Parathyroid adenoma (tissue), 2 donors: Measurements from ENCODE around the gene STK17B.

Experiments used
- H2AFZ ChIP-seq: fragments of 300-600 bp; sonication (generic); one replicate; pipeline ENCODE4 v1.7.0; 2017; ENCODE audit warnings: antibody characterized with exemption, mild to moderate bottlenecking
- H3K27ac ChIP-seq: fragments of 300-600 bp; sonication (generic); one replicate; pipeline ENCODE4 v1.7.0; 2017
- H3K27me3 ChIP-seq: fragments of 300-600 bp; sonication (generic); one replicate; pipeline ENCODE4 v1.7.0; 2017; ENCODE audit warnings: low read length; ENCODE audit not compliant: control insufficient read depth, insufficient read depth
- H3K36me3 ChIP-seq: fragments of 300-600 bp; sonication (generic); one replicate; pipeline ENCODE4 v1.7.0; 2017; ENCODE audit warnings: low read length; ENCODE audit not compliant: control insufficient read depth, insufficient read depth
- H3K4me1 ChIP-seq: fragments of 300-600 bp; sonication (generic); one replicate; pipeline ENCODE4 v1.7.0; 2017; ENCODE audit warnings: control low read depth
- H3K4me2 ChIP-seq: fragments of 300-600 bp; sonication (generic); one replicate; pipeline ENCODE4 v1.7.0; 2017; ENCODE audit warnings: low read length
- H3K4me3 ChIP-seq: fragments of 300-600 bp; sonication (generic); one replicate; pipeline ENCODE4 v1.7.0; 2017; ENCODE audit warnings: low read depth, low read length
- H3K79me2 ChIP-seq: fragments of 300-600 bp; sonication (generic); one replicate; pipeline ENCODE4 v1.7.0; 2017; ENCODE audit warnings: control low read depth
- H3K9ac ChIP-seq: fragments of 300-600 bp; sonication (generic); one replicate; pipeline ENCODE4 v1.7.0; 2017; ENCODE audit warnings: mild to moderate bottlenecking
- H3K9me3 ChIP-seq: fragments of 300-600 bp; sonication (generic); one replicate; pipeline ENCODE4 v1.7.0; 2017; ENCODE audit warnings: low read length; ENCODE audit not compliant: control insufficient read depth
- TF ChIP-seq, protein P1 (sequence below): fragments of 300-600 bp; sonication (generic); IDR thresholded peaks from one replicate; pipeline ENCODE4 v1.7.0; 2017; ENCODE audit warnings: antibody characterized with exemption, mild to moderate bottlenecking
- donor health status: primary hyperparathyroidism.

STK17B gene

DNA sequence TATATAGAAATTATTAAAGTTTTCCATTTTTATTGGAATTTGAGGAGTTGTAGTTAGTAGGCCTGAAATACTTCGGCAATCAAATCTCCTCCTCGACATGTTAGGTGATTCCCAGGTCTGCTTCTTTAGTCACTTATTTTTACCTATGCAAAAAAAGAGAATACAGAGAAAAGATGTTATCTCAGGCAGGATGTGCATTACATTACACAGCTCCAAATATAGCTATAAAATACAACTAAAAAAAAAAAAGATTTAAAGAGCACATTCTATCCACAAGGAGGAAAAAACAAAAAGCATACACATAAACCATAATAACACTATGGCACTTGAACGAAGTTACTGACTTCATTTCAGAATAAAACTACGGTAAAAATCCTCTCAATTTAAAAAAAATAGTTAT, 8.1 kb downstream of the STK17B start:
- Histone ChIP-seq H3K4me2 (no peak overlapping the region), H3K9ac (no peak overlapping the region), H3K79me2 (no peaks in the 10 kb centered on the region), H2AFZ (no peak overlapping the region), H3K27me3 (no peaks in the 10 kb centered on the region), H3K27ac (no peak overlapping the region), H3K4me1 (no peaks in the 10 kb centered on the region), H3K9me3 (no peaks in the 10 kb centered on the region), H3K4me3 (no peak overlapping the region), H3K36me3 (no peaks in the 10 kb centered on the region)
- TF ChIP-seq, protein P1, sequence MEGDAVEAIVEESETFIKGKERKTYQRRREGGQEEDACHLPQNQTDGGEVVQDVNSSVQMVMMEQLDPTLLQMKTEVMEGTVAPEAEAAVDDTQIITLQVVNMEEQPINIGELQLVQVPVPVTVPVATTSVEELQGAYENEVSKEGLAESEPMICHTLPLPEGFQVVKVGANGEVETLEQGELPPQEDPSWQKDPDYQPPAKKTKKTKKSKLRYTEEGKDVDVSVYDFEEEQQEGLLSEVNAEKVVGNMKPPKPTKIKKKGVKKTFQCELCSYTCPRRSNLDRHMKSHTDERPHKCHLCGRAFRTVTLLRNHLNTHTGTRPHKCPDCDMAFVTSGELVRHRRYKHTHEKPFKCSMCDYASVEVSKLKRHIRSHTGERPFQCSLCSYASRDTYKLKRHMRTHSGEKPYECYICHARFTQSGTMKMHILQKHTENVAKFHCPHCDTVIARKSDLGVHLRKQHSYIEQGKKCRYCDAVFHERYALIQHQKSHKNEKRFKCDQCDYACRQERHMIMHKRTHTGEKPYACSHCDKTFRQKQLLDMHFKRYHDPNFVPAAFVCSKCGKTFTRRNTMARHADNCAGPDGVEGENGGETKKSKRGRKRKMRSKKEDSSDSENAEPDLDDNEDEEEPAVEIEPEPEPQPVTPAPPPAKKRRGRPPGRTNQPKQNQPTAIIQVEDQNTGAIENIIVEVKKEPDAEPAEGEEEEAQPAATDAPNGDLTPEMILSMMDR, result no peak

DNA sequence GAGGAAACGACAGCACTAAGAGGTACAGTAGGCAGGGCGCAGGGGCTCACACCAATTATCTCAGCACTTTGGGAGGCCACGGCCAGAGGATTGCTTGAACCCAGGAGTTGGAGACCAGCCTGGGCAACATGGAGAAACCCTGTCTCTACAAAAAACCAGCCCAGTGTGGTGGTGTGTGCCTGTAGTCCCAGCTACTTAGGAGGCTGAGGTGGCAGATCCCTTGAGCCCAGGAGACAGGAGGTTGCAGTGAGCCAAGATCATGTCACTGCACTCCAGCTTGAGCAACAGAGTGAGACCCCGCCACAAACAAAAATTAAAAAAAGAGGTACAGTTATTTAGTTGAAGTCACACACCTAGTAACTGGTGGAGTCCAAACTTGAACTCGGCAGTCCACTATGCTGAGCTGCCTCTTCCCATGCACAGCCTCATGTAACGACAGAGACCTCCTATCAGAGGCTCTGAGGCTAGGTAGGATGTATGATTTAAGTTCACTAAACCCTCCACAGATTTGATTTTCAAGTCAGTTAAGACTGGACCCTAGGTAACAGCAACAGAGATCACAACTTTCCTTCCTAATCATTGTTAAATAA, 8.7 kb downstream of the STK17B start:
- Histone ChIP-seq H2AFZ (no peak overlapping the region), H3K4me3 (no peak overlapping the region)

DNA sequence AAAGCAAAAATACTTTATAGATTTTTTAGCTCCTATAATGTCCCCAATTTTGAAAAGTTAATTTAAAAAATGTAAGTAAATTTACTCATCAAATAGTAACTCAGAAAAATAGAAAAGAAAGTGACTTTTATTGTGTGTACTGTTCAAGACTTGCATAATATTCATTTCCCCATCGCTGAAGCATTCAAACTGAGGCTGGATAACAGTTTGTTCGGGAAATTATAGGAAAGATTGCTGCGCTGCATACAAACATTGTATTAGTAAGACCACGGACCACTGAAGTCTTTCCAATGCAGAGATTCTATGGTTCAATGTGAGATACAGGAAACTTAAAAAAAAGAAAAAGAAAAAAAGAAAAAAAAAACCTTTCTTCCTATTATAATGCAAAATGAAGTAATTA, 10.4 kb downstream of the STK17B start:
- H3K9me3 ChIP-seq, result no peaks in the 10 kb centered on the region
- no peaks in the 10 kb centered on the region for H3K4me1 ChIP-seq
- H2AFZ ChIP-seq, result no peak overlapping the region
- no peak overlapping the region for H3K27ac ChIP-seq
- H3K36me3 ChIP-seq, result no peaks in the 10 kb centered on the region
- H3K27me3 ChIP-seq, result no peaks in the 10 kb centered on the region
- no peak overlapping the region for H3K4me2 ChIP-seq
- no peak overlapping the region for H3K9ac ChIP-seq
- H3K4me3 ChIP-seq, result no peak overlapping the region
- H3K79me2 ChIP-seq, result no peaks in the 10 kb centered on the region
- TF ChIP-seq, protein P1, result no peak

More for the DNA sequence above, 8.7 kb downstream of the STK17B start:
- H3K36me3 ChIP-seq, result no peaks in the 10 kb centered on the region
- H3K4me1 ChIP-seq, result no peaks in the 10 kb centered on the region
- no peak overlapping the region for H3K27ac ChIP-seq
- no peaks in the 10 kb centered on the region for H3K79me2 ChIP-seq
- H3K9ac ChIP-seq, result no peak overlapping the region
- H3K27me3 ChIP-seq, result no peaks in the 10 kb centered on the region
- TF ChIP-seq, protein P1, result no peak
- no peak overlapping the region for H3K4me2 ChIP-seq
- no peaks in the 10 kb centered on the region for H3K9me3 ChIP-seq

DNA sequence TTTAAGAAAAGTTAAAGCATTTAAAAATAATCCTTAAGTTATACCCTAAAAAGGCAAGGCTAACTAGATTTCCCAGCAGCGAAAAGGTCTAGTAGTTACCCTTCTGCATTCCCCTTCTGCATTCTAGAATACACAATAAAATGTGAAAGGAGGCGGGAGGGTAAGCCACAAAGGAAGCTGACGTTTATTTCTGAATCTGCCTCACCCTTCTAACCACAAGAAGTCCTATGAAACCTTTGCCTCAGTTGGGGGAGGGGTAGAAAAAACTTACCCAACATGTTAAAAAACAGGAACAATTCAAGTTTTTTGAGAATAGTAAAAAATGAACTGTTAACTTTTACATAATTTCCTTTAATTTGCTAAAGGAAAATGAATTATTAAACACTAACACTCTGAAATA, 11.3 kb downstream of the STK17B start:
- Histone ChIP-seq H3K4me1 (no peaks in the 10 kb centered on the region), H3K36me3 (no peaks in the 10 kb centered on the region), H3K27ac (no peak overlapping the region), H3K9ac (no peak overlapping the region), H2AFZ (no peak overlapping the region), H3K27me3 (no peaks in the 10 kb centered on the region), H3K4me3 (no peak overlapping the region), H3K79me2 (no peaks in the 10 kb centered on the region), H3K9me3 (no peaks in the 10 kb centered on the region), H3K4me2 (no peak overlapping the region)
- TF ChIP-seq, protein P1, result no peak

DNA sequence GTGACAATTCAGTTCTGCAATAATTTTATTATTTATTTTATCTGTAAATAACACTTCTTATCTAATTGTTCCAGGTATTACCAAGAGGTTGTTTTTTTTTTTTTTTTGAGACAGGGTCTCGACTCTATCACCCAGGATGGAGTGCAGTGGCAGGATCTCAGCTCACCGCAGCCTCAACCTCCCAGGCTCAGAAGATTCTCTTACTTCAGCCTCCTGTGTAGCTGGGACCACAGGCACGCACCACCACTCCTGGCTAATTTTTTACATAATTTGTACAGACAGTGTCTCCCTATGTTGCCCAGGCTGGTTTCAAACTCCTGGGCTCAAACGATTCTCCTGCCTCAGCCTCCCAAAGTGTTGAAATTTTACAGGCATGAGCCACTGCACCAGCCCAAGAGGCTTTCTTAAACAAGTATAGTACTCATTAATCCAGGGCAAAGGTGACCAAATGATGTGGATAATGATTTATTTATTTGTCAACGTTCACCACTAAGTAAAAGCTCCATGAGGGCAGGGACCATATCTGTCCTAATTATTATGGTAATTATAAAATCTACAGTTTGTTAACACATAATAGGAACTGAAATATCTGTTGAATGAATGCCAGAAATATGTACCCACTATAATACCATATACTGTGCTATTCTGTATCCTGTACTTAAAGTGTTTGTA, 12.0 kb downstream of the STK17B start:
- Histone ChIP-seq H3K4me3 (no peak overlapping the region), H3K27ac (no peak overlapping the region), H3K79me2 (no peaks in the 10 kb centered on the region), H3K4me2 (no peak overlapping the region), H2AFZ (no peak overlapping the region), H3K4me1 (no peaks in the 10 kb centered on the region), H3K36me3 (no peaks in the 10 kb centered on the region), H3K9me3 (no peaks in the 10 kb centered on the region), H3K27me3 (no peaks in the 10 kb centered on the region), H3K9ac (no peak overlapping the region)
- TF ChIP-seq, protein P1, result no peak
